BE2C (cell line): ENCODE data around the gene RAB11B.
"Not testable (repeated sequence)": the region's sequence is repeated elsewhere in the genome, so short reads cannot be mapped to it uniquely, and the experiment has no call there.

Experiments used
- DNase-seq: peaks from one replicate; pipeline ENCODE4 v3.0.0-alpha.2; 2020
- H3K27me3 ChIP-seq: fragments of 250-450 bp; sonication (Bioruptor Pico); 2 replicates; pipeline ENCODE4 v1.5.1; 2020; ENCODE audit warnings: mild to moderate bottlenecking
- H3K36me3 ChIP-seq: fragments of 250-450 bp; sonication (Bioruptor Pico); 2 replicates; pipeline ENCODE4 v1.5.1; 2020; ENCODE audit warnings: mild to moderate bottlenecking
- H3K4me1 ChIP-seq: fragments of 250-450 bp; sonication (Bioruptor Pico); 2 replicates; pipeline ENCODE4 v1.5.1; 2020
- H3K4me3 ChIP-seq: 2 replicates; pipeline ENCODE4 v1.5.1; 2011; ENCODE audit warnings: low read depth, low read length
- H3K9me3 ChIP-seq: fragments of 250-450 bp; sonication (Bioruptor Pico); 2 replicates; pipeline ENCODE4 v1.5.1; 2020
- CTCF ChIP-seq: IDR thresholded peaks from 2 replicates; pipeline ENCODE4 v1.5.1; 2012; ENCODE audit warnings: mild to moderate bottlenecking, low read depth, low read length

RAB11B gene

GRCh38 chr19:8401981-8402411, 11.8 kb downstream of the RAB11B start:
- no peak for TF ChIP-seq CTCF
- Histone ChIP-seq H3K4me3 (no peak overlapping the region), H3K9me3 (no peaks in the 10 kb centered on the region), H3K27me3 (no peaks in the 10 kb centered on the region), H3K4me1 (0 out of 2 replicates have a peak, but pooled peaks cover 4% of the 10 kb centered on the region), H3K36me3 (peaks cover 9% of the 10 kb centered on the region)
- no peak for DNase-seq

- TF ChIP-seq CTCF, result no peak
- H3K9me3 ChIP-seq, result no peaks in the 10 kb centered on the region
- peaks cover 9% of the 10 kb centered on the region for H3K36me3 ChIP-seq
- no peak for DNase-seq
- no peak overlapping the region for H3K4me3 ChIP-seq
- H3K27me3 ChIP-seq, result no peaks in the 10 kb centered on the region
- H3K4me1 ChIP-seq, result no peaks in the 10 kb centered on the region
Measured at GRCh38 chr19:8403098-8403819, 13.1 kb downstream of the RAB11B start.

- H3K4me3 ChIP-seq, result no peak overlapping the region
- no peak for DNase-seq
- no peaks in the 10 kb centered on the region for H3K4me1 ChIP-seq
- H3K27me3 ChIP-seq, result no peaks in the 10 kb centered on the region
- no peak for TF ChIP-seq CTCF
- H3K9me3 ChIP-seq, result no peaks in the 10 kb centered on the region
- H3K36me3 ChIP-seq, result peaks cover 9% of the 10 kb centered on the region
Measured at GRCh38 chr19:8403820-8404109, 13.6 kb downstream of the RAB11B start.

GRCh38 chr19:8404391-8405151, 14.4 kb downstream of the RAB11B start:
- Histone ChIP-seq H3K36me3 (peaks cover 9% of the 10 kb centered on the region), H3K27me3 (no peaks in the 10 kb centered on the region), H3K9me3 (no peaks in the 10 kb centered on the region), H3K4me3 (no peak overlapping the region), H3K4me1 (no peaks in the 10 kb centered on the region)
- no peak for DNase-seq
- no peak for TF ChIP-seq CTCF

- H3K9me3 ChIP-seq, DNase-seq: not testable (repeated sequence)
Measured at GRCh38 chr19:8410718-8411117, 20.6 kb downstream of the RAB11B start.

GRCh38 chr19:8412783-8413628, 22.8 kb downstream of the RAB11B start, which contains the start of gene MARCHF2:
TSS of gene MARCHF2 (plus strand) at chr19:8413305. CDS start at chr19:8421841, 8,536 bp downstream.
- Histone ChIP-seq H3K4me3 (peak within 1 kb of the TSS; percentile 64), H3K36me3 (no peaks in the 10 kb centered on the region), H3K4me1 (no peaks in the 10 kb centered on the region; the same call in 1 of the 2 replicates), H3K9me3 (no peaks in the 10 kb centered on the region), H3K27me3 (no peaks in the 10 kb centered on the region)
- TF ChIP-seq CTCF, result peak; percentile 43
- peak; percentile 97 for DNase-seq

More at GRCh38 chr19:8410718-8411117, 20.6 kb downstream of the RAB11B start:
- not testable (repeated sequence) for H3K4me1 ChIP-seq, H3K36me3 ChIP-seq, H3K4me3 ChIP-seq, H3K27me3 ChIP-seq
